B cell (primary cell): Measurements from ENCODE around the gene SELENBP1. TPM values are rescaled to one million over a fixed set of nuclear protein-coding genes. Genes with fewer than 3 reads are reported as not detected.
A peak's percentile ranks its signal among the peaks of the same experiment; 100 is the strongest.

Experiments used
- ATAC-seq: fragments of 200-7000 bp; cut with Tn5 transposase; one replicate; pipeline ENCODE4 v1.10.0; 2021; ENCODE audit warnings: low read depth, mild to moderate bottlenecking, moderate number of reproducible peaks, moderate library complexity
- CTCF ChIA-PET: fragments of 350-600 bp; sonication (Branson Sonifier 250); formaldehyde crosslinking; loops from one replicate; lab custom pipeline; 2021; ENCODE audit warnings: antibody characterized with exemption, inconsistent platforms; lab: Charles Lee
- POLR2A ChIA-PET: fragments of 350-600 bp; sonication (Branson Sonifier 250); formaldehyde crosslinking; loops from one replicate; lab custom pipeline; 2021; ENCODE audit warnings: antibody characterized with exemption; lab: Charles Lee
- DNase-seq: peaks from one replicate; pipeline ENCODE4 v3.0.0; 2013
- H2AFZ ChIP-seq: 2 replicates; pipeline ENCODE4 v1.6.1; 2012; ENCODE audit warnings: mild to moderate bottlenecking, low read depth, low read length; ENCODE audit not compliant: insufficient read depth, poor library complexity, severe bottlenecking
- H3K27ac ChIP-seq, 2 donors: 1 replicate in 1 of 2; 2 replicates in 1 of 2; pipeline ENCODE4 v1.5.1; 2012 to 2013; ENCODE audit warnings: low read length in 2 of 2, mild to moderate bottlenecking in 2 of 2, moderate library complexity in 1 of 2
- H3K27me3 ChIP-seq, 4 experiments: fragments of 200-600 bp in 1 of 4; sonication (generic) in 1 of 4; replicated peaks in 1 of 4; 1 replicate in 2 of 4; 2 replicates in 2 of 4; pipeline versions ENCODE4 v1.6.1 to v1.7.0; 2013 to 2016; ENCODE audit warnings: low read length in 3 of 4, mild to moderate bottlenecking in 2 of 4, mixed read lengths in 1 of 4, moderate library complexity in 1 of 4; ENCODE audit not compliant: insufficient read depth in 4 of 4, control insufficient read depth in 3 of 4; ENCODE audit errors: control extremely low read depth in 1 of 4
- H3K36me3 ChIP-seq, 2 experiments: replicated peaks in 1 of 2; 1 replicate in 1 of 2; 2 replicates in 1 of 2; pipeline versions ENCODE4 v1.6.1 to v1.7.1; 2013; ENCODE audit warnings: low read length in 1 of 2; ENCODE audit not compliant: insufficient read depth in 2 of 2, control insufficient read depth in 1 of 2; ENCODE audit errors: control extremely low read depth in 1 of 2, extremely low read depth in 1 of 2
- H3K4me1 ChIP-seq, 2 donors: fragments of 200-600 bp in 1 of 2; sonication (generic) in 1 of 2; 1 replicate in 1 of 2; 2 replicates in 1 of 2; pipeline versions ENCODE4 v1.5.1 to v1.6.1; 2013 to 2017; ENCODE audit warnings: low read length in 2 of 2; ENCODE audit not compliant: control insufficient read depth in 2 of 2, insufficient read depth in 2 of 2
- H3K4me2 ChIP-seq: replicated peaks from 2 replicates; pipeline ENCODE3; 2012; ENCODE audit warnings: mild to moderate bottlenecking, low read depth, low read length; ENCODE audit not compliant: poor library complexity, severe bottlenecking
- H3K4me3 ChIP-seq, 5 experiments: fragments of 200-600 bp in 1 of 5; sonication (generic) in 1 of 5; 1 replicate in 3 of 5; 2 replicates in 2 of 5; pipeline versions ENCODE4 v1.5.1 to v1.7.0; 2011 to 2016; ENCODE audit warnings: low read length in 4 of 5, mild to moderate bottlenecking in 4 of 5, low read depth in 2 of 5, control low read depth in 1 of 5, moderate library complexity in 1 of 5; ENCODE audit not compliant: insufficient read depth in 1 of 5; ENCODE audit errors: control extremely low read depth in 1 of 5, extremely low read depth in 1 of 5
- H3K79me2 ChIP-seq: fragments of 200-600 bp; sonication (generic); one replicate; pipeline ENCODE4 v1.6.0; 2016; ENCODE audit warnings: low read length; ENCODE audit not compliant: control insufficient read depth, insufficient read depth
- H3K9ac ChIP-seq: fragments of 200-600 bp; sonication (generic); 2 replicates; pipeline ENCODE4 v1.6.1; 2017; ENCODE audit warnings: mild to moderate bottlenecking, low read length, moderate library complexity
- H3K9me3 ChIP-seq, 3 donors: one replicate each; pipeline versions ENCODE4 v1.6.1 to v1.7.1; 2013; ENCODE audit warnings: low read length in 2 of 3; ENCODE audit not compliant: control insufficient read depth in 2 of 3, insufficient read depth in 1 of 3; ENCODE audit errors: control extremely low read depth in 1 of 3
- H4K20me1 ChIP-seq: 2 replicates; pipeline ENCODE4 v1.6.0; 2012; ENCODE audit warnings: mild to moderate bottlenecking, low read length; ENCODE audit not compliant: insufficient read depth, control insufficient read depth, poor library complexity, severe bottlenecking
- H3K27ac Mint-ChIP-seq: one replicate; pipeline ENCODE4 v1.8.0; 2021; ENCODE audit warnings: mixed read lengths
- H3K27me3 Mint-ChIP-seq: one replicate; pipeline ENCODE4 v1.8.0; 2021; ENCODE audit warnings: mixed read lengths
- H3K4me1 Mint-ChIP-seq: one replicate; pipeline ENCODE4 v1.8.0; 2021; ENCODE audit warnings: mixed read lengths
- H3K4me3 Mint-ChIP-seq: one replicate; pipeline ENCODE4 v1.8.0; 2021; ENCODE audit warnings: mixed read lengths
- H3K9me3 Mint-ChIP-seq: one replicate; pipeline ENCODE4 v1.8.0; 2022; ENCODE audit warnings: mixed read lengths; ENCODE audit not compliant: insufficient read depth
- EZH2 ChIP-seq: IDR thresholded peaks from 2 replicates; pipeline ENCODE4 v1.6.1; 2012; ENCODE audit warnings: borderline replicate concordance, low read depth, mild to moderate bottlenecking, moderate library complexity, low read length; ENCODE audit not compliant: insufficient read depth, poor library complexity, severe bottlenecking
- WGBS: methylation state at CpG from one replicate; pipeline ENCODE4 v1.1.5; 2013; ENCODE audit warnings: missing lambda C conversion rate; ENCODE audit not compliant: insufficient coverage; 5-methylcytosine and 5-hydroxymethylcytosine counted together
- intact Hi-C: fragments of 100-400 bp; cut with micrococcal nuclease; formaldehyde crosslinking; loops from one replicate; pipeline ENCODE4 v1.10.0; 2022
- polyA plus RNA-seq: library from polyadenylated mRNA; depleted of rRNA; stranded (reverse); fragments of >200 nt; gene quantifications from 2 replicates; pipeline ENCODE4 v1.2.3, GENCODE V29; 2012
- total RNA-seq, 2 donors: library from RNA; stranded (reverse); fragments of 120-200 nt in 1 of 2; gene quantifications; 1 replicate in 1 of 2; 2 replicates in 1 of 2; pipeline versions ENCODE4 v1.2.3 to v1.2.4, GENCODE V29; 2013 to 2022
- TF ChIP-seq, protein P1 (sequence below): fragments of 200-600 bp; IDR thresholded peaks from one replicate; pipeline ENCODE4 v1.8.0; 2022; ENCODE audit warnings: antibody characterized with exemption, mild to moderate bottlenecking

The SELENBP1 gene
- total and polyA plus RNA-seq, 2 donors (not counting 1 experiment from before 2014, with no cell fraction given), result 0.37 TPM; not detected in 1

DNA sequence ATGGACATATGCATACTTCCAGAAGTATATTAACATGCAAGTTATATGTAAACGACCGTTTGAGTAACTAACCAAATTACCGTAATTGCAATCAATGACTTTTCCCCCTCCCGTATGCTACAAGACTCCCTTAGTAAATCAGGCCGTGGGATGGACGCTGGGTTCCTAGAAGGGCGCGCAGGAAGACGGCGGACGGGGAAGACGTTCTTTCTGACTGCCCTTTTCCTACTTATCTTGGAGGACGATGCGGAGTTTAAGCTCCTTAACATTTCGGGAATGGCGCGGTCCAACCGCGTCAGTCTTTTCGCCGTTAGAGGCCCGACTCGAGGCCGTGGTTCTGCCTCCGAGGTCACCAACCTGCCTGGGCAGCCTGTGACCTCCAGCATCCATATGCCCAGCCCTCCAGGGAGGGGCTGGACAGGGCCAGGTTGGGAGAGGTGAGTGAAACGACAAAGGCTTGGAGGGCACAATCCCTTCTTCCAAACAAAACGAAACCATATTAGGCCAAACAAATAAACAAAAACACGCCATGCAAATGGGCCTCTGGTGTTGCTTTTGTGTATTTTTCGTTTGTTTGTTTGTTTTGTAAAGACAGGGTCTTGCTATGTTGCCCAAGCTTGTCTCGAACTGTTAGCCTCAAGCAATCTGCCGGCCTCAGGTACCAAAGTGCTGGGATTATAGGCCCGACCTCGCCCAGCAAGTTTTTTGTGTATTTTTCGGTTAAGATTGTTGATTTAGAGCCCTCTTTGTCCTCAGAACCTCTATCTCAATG is 44.4 kb downstream of the SELENBP1 start:
- peaks cover 68% of the 10 kb centered on the region for H3K79me2 ChIP-seq
- Mint-ChIP-seq H3K27ac (peak overlapping the region; percentile 96), H3K4me3 (peak overlapping the region; percentile 93), H3K27me3 (no peaks in the 10 kb centered on the region), H3K4me1 (peaks cover 36% of the 10 kb centered on the region), H3K9me3 (no peaks in the 10 kb centered on the region)
- POLR2A ChIA-PET, result interaction anchor here (0.6 to 2.1 kb wide), 6 partner anchors 13 to 71 kb away, joined by 3 to 18 read pairs (median 6); partner anchors contain the start of genes PSMB4 and RFX5
- ATAC-seq (peak; percentile 2), DNase-seq (no peak)
- H2AFZ ChIP-seq, result peak overlapping the region; percentile 90
- H3K9ac ChIP-seq, result peak overlapping the region; percentile 90
- WGBS, result 33% methylated on average over 29 of the region's 34 CpGs
- peaks cover 1% of the 10 kb centered on the region for H4K20me1 ChIP-seq
- no peaks in the 10 kb centered on the region for H3K27me3 ChIP-seq
- TF ChIP-seq, protein P1, sequence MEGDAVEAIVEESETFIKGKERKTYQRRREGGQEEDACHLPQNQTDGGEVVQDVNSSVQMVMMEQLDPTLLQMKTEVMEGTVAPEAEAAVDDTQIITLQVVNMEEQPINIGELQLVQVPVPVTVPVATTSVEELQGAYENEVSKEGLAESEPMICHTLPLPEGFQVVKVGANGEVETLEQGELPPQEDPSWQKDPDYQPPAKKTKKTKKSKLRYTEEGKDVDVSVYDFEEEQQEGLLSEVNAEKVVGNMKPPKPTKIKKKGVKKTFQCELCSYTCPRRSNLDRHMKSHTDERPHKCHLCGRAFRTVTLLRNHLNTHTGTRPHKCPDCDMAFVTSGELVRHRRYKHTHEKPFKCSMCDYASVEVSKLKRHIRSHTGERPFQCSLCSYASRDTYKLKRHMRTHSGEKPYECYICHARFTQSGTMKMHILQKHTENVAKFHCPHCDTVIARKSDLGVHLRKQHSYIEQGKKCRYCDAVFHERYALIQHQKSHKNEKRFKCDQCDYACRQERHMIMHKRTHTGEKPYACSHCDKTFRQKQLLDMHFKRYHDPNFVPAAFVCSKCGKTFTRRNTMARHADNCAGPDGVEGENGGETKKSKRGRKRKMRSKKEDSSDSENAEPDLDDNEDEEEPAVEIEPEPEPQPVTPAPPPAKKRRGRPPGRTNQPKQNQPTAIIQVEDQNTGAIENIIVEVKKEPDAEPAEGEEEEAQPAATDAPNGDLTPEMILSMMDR, result no peak
- TF ChIP-seq EZH2, result no peak
- peaks cover 21 to 26% of the 10 kb centered on the region in 2 donors for H3K4me1 ChIP-seq
- CTCF ChIA-PET, result interaction anchor here (0.6 to 10.0 kb wide), 8 partner anchors 13 to 228 kb away, joined by 3 to 148 read pairs (median 4); partner anchors contain the start of genes PSMB4, VPS72 and ZNF687
- H3K27ac ChIP-seq, result peak overlapping the region; percentile 72 to 87
- intact Hi-C loops, result loop anchor here (1.0 to 5.0 kb wide), 6 partner anchors 13 to 131 kb away; partner anchors contain the start of genes PIP5K1A, POGZ, PSMD4 and RFX5
- H3K4me3 ChIP-seq, result peak overlapping the region; percentile 72 to 99 (median 90)
- no peaks in the 10 kb centered on the region for H3K9me3 ChIP-seq
- peak overlapping the region; percentile 90 for H3K4me2 ChIP-seq
- peaks cover 0 to 18% of the 10 kb centered on the region in 2 experiments for H3K36me3 ChIP-seq
